PC-3 (cell line): Measurements from ENCODE around the gene ADGRV1. TPM values are rescaled to one million over a fixed set of nuclear protein-coding genes. Genes with fewer than 3 reads are reported as not detected.
"Not testable (repeated sequence)": the region's sequence is repeated elsewhere in the genome, so short reads cannot be mapped to it uniquely, and the experiment has no call there.

Experiments
- ATAC-seq: fragments of 200-7000 bp; cut with Tn5 transposase; 2 replicates; pipeline ENCODE4 v1.9.1; 2020; ENCODE audit warnings: mild to moderate bottlenecking, moderate library complexity
- BruUV-seq: library from RNA; stranded (reverse); fragments of 400-500 nt; replicated peaks from 2 replicates; lab custom pipeline; 2021; lab: Mats Ljungman, UMichigan
- CTCF ChIA-PET: fragments of 300-600 bp; sonication (Branson Sonifier 250); formaldehyde crosslinking; loops from one replicate; lab custom pipeline; 2022; ENCODE audit warnings: antibody characterized with exemption; lab: Charles Lee
- POLR2A ChIA-PET: fragments of 300-600 bp; sonication (Branson Sonifier 250); formaldehyde crosslinking; loops from one replicate; lab custom pipeline; 2022; ENCODE audit warnings: antibody characterized with exemption; ENCODE audit not compliant: unreplicated experiment; lab: Charles Lee
- DNase-seq: peaks from one replicate; pipeline ENCODE4 v3.0.0-alpha.2; 2015
- H2AFZ ChIP-seq: fragments of 300-600 bp; sonication (generic); 2 replicates; pipeline ENCODE4 v1.6.0; 2016; ENCODE audit warnings: antibody characterized with exemption, low read length
- H3F3A ChIP-seq: fragments of 300-600 bp; sonication (generic); one replicate; pipeline ENCODE4 v1.6.0; 2017; ENCODE audit warnings: antibody characterized with exemption, low read length, control low read depth, mild to moderate bottlenecking; ENCODE audit not compliant: unreplicated experiment
- H3K27ac ChIP-seq: fragments of 300-600 bp; sonication (generic); 2 replicates; pipeline ENCODE4 v1.5.1; 2016; ENCODE audit warnings: mild to moderate bottlenecking, low read length
- H3K27me3 ChIP-seq: fragments of 300-600 bp; sonication (generic); 2 replicates; pipeline ENCODE4 v1.6.1; 2016; ENCODE audit warnings: low read length, mixed read lengths
- H3K36me3 ChIP-seq: fragments of 300-600 bp; sonication (generic); 2 replicates; pipeline ENCODE4 v1.6.1; 2016; ENCODE audit warnings: low read depth, mixed run types, low read length, mixed read lengths
- H3K4me1 ChIP-seq: fragments of 300-600 bp; sonication (generic); 2 replicates; pipeline ENCODE4 v1.5.1; 2016; ENCODE audit warnings: low read length; ENCODE audit not compliant: insufficient read depth
- H3K4me2 ChIP-seq: fragments of 300-600 bp; sonication (generic); 2 replicates; pipeline ENCODE4 v1.6.0; 2016; ENCODE audit warnings: low read length
- H3K4me3 ChIP-seq: fragments of 300-600 bp; sonication (generic); 2 replicates; pipeline ENCODE4 v1.5.1; 2016; ENCODE audit warnings: mild to moderate bottlenecking, low read length, mixed read lengths
- H3K79me2 ChIP-seq: fragments of 300-600 bp; sonication (generic); 2 replicates; pipeline ENCODE4 v1.6.1; 2017; ENCODE audit warnings: low read length, mixed read lengths
- H3K9ac ChIP-seq: fragments of 300-600 bp; sonication (generic); 2 replicates; pipeline ENCODE4 v1.6.0; 2016; ENCODE audit warnings: mild to moderate bottlenecking, low read length
- H3K9me2 ChIP-seq: fragments of 300-600 bp; sonication (generic); replicated peaks from 2 replicates; pipeline ENCODE4 v1.6.1; 2016; ENCODE audit warnings: mixed run types, low read length, mixed read lengths
- H3K9me3 ChIP-seq: fragments of 300-600 bp; sonication (generic); 2 replicates; pipeline ENCODE4 v1.6.1; 2016; ENCODE audit warnings: low read length, mixed read lengths
- H4K20me1 ChIP-seq: fragments of 300-600 bp; sonication (generic); 2 replicates; pipeline ENCODE4 v1.6.1; 2016; ENCODE audit warnings: low read length, mixed read lengths
- CTCF ChIP-seq: fragments of 300-600 bp; sonication (generic); conservative IDR thresholded peaks from 2 replicates; pipeline ENCODE4 v1.5.1; 2017; ENCODE audit warnings: antibody characterized with exemption, low read depth, mild to moderate bottlenecking, low read length
- EZH2 ChIP-seq: fragments of 300-600 bp; sonication (generic); IDR thresholded peaks from one replicate; pipeline ENCODE4 v1.6.1; 2017; ENCODE audit warnings: antibody characterized with exemption, mild to moderate bottlenecking, low read length; ENCODE audit not compliant: unreplicated experiment
- EZH2phosphoT487 ChIP-seq: fragments of 300-600 bp; sonication (generic); IDR thresholded peaks from 2 replicates; pipeline ENCODE4 v1.6.1; 2018; ENCODE audit warnings: mild to moderate bottlenecking, antibody characterized with exemption, low read length, borderline replicate concordance
- intact Hi-C: fragments of 100-400 bp; cut with micrococcal nuclease; formaldehyde crosslinking; loops from 2 replicates; pipeline ENCODE4 v1.9.0; 2023
- total RNA-seq: library from RNA; depleted of rRNA; stranded (reverse); fragments of >200 nt; gene quantifications from 2 replicates; pipeline ENCODE4 v1.2.3, GENCODE V29; 2014

Gene ADGRV1
- total RNA-seq, 1 experiment from 2014 or later, result 22.7 TPM

- H3K27me3 ChIP-seq, result no peaks in the 10 kb centered on the region
- peak overlapping the region; percentile 92 for H3K27ac ChIP-seq
- H3K79me2 ChIP-seq, result no peaks in the 10 kb centered on the region
- peaks cover 53% of the 10 kb centered on the region for H3K4me1 ChIP-seq
- peak overlapping the region; percentile 59 for H3K9ac ChIP-seq
- H4K20me1 ChIP-seq, result no peaks in the 10 kb centered on the region
- no peaks in the 10 kb centered on the region; the same call in 1 of the 2 replicates for H3K9me2 ChIP-seq
- DNase-seq (peak; percentile 93), ATAC-seq (peak; percentile 85)
- no peaks in the 10 kb centered on the region for H3K9me3 ChIP-seq
- TF ChIP-seq EZH2 (no peak), EZH2phosphoT487 (no peak)
- POLR2A ChIA-PET, result interaction anchor here (0.5 to 0.7 kb wide), 3 partner anchors 220 to 334 kb away, joined by 3 to 13 read pairs (median 4); no protein-coding TSS in a partner anchor
- CTCF ChIA-PET, result no interaction called here
- no TSS peak for BruUV-seq
- H3K4me3 ChIP-seq, result peak overlapping the region; percentile 20; the same call in 1 of the 2 replicates
- H2AFZ ChIP-seq, result no peak overlapping the region
- no peaks in the 10 kb centered on the region for H3K36me3 ChIP-seq
- intact Hi-C loops, result loop anchor here (1.0 to 5.0 kb wide), 4 partner anchors 18 to 160 kb away; no protein-coding TSS in a partner anchor
- H3K4me2 ChIP-seq, result peak overlapping the region; percentile 70
- peaks cover 4% of the 10 kb centered on the region for H3F3A ChIP-seq
These were observed 490.5 kb downstream of the ADGRV1 start for GRCh38 chr5:91049112-91049511.

- Histone ChIP-seq H3K4me1 (peaks cover 53% of the 10 kb centered on the region), H3K27me3 (no peaks in the 10 kb centered on the region), H3K9me2 (no peaks in the 10 kb centered on the region; the same call in 1 of the 2 replicates), H3K9me3 (no peaks in the 10 kb centered on the region), H3K4me2 (peak overlapping the region; percentile 70), H4K20me1 (no peaks in the 10 kb centered on the region), H3K36me3 (no peaks in the 10 kb centered on the region), H2AFZ (no peak overlapping the region), H3K9ac (peak overlapping the region; percentile 59), H3K27ac (peak overlapping the region; percentile 92), H3K79me2 (no peaks in the 10 kb centered on the region), H3K4me3 (peak overlapping the region; percentile 20; the same call in 1 of the 2 replicates), H3F3A (peaks cover 4% of the 10 kb centered on the region)
- peak; percentile 74 for ATAC-seq
- POLR2A ChIA-PET, result interaction anchor here (0.6 kb wide), 1 partner anchor 368 kb away, joined by 7 read pairs; no protein-coding TSS in a partner anchor
- TF ChIP-seq EZH2 (no peak), CTCF (no peak)
- DNase-seq, result peak; percentile 86
- no TSS peak for BruUV-seq
- CTCF ChIA-PET, result no interaction called here
- intact Hi-C loops, result loop anchor here (1.0 to 5.0 kb wide), 4 partner anchors 19 to 160 kb away; no protein-coding TSS in a partner anchor
These were observed 491.2 kb downstream of the ADGRV1 start for GRCh38 chr5:91049800-91050199.

- H3K4me3 ChIP-seq, H3K4me2 ChIP-seq, H3K9ac ChIP-seq, POLR2A ChIA-PET, H3K9me2 ChIP-seq, H4K20me1 ChIP-seq, H3F3A ChIP-seq, ATAC-seq, H3K27me3 ChIP-seq, intact Hi-C loops, DNase-seq, H3K79me2 ChIP-seq, BruUV-seq, H3K36me3 ChIP-seq, H3K9me3 ChIP-seq, CTCF ChIA-PET, H3K27ac ChIP-seq, H2AFZ ChIP-seq: not testable (repeated sequence)
- H3K4me1 ChIP-seq, result peaks cover 46% of the 10 kb centered on the region
These were observed 493.8 kb downstream of the ADGRV1 start for GRCh38 chr5:91052411-91052810.
